Vagina (tissue), 2 donors: ENCODE results near the gene ZMYND11.

Experiments used
- POLR2A ChIP-seq, 2 donors: fragments of 450-650 bp; IDR thresholded peaks; one replicate each; pipeline ENCODE4 v1.6.1; 2017; ENCODE audit warnings: antibody characterized with exemption in 2 of 2, mild to moderate bottlenecking in 2 of 2, moderate library complexity in 2 of 2
- POLR2AphosphoS5 ChIP-seq, 2 donors: sonication (generic); formaldehyde crosslinking; IDR thresholded peaks; one replicate each; pipeline ENCODE4 v1.9.0; 2017; ENCODE audit warnings: antibody characterized with exemption in 2 of 2, mild to moderate bottlenecking in 2 of 2, low read depth in 1 of 2; ENCODE audit not compliant: insufficient read depth in 1 of 2
- TF ChIP-seq, protein P1 (sequence below), 3 experiments: fragments of 450-650 bp in 2 of 3; fragments of 200-600 bp in 1 of 3; sonication (generic) in 1 of 3; IDR thresholded peaks; one replicate each; pipeline ENCODE4 v1.5.1; 2017 to 2019; ENCODE audit warnings: antibody characterized with exemption in 3 of 3, mild to moderate bottlenecking in 2 of 3, moderate library complexity in 2 of 3

GRCh38 chr10:210297-210696 lies 75.0 kb downstream of the ZMYND11 start:
- TF ChIP-seq, protein P1, sequence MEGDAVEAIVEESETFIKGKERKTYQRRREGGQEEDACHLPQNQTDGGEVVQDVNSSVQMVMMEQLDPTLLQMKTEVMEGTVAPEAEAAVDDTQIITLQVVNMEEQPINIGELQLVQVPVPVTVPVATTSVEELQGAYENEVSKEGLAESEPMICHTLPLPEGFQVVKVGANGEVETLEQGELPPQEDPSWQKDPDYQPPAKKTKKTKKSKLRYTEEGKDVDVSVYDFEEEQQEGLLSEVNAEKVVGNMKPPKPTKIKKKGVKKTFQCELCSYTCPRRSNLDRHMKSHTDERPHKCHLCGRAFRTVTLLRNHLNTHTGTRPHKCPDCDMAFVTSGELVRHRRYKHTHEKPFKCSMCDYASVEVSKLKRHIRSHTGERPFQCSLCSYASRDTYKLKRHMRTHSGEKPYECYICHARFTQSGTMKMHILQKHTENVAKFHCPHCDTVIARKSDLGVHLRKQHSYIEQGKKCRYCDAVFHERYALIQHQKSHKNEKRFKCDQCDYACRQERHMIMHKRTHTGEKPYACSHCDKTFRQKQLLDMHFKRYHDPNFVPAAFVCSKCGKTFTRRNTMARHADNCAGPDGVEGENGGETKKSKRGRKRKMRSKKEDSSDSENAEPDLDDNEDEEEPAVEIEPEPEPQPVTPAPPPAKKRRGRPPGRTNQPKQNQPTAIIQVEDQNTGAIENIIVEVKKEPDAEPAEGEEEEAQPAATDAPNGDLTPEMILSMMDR (IDR thresholded peaks at IDR 0.05), result no peak
- TF ChIP-seq POLR2AphosphoS5 (IDR thresholded peaks at IDR 0.05; ENCODE audit: insufficient read depth in 1 of 2, low read depth in 1 of 2) (no peak), POLR2A (IDR thresholded peaks at IDR 0.05) (no peak)
